CD4-positive, alpha-beta T cell treated with Interleukin-21 for 1 hour (primary cell): ENCODE results near the gene DCTN4.
A peak's percentile ranks its signal among the peaks of the same experiment; 100 is the strongest.
"Not testable (repeated sequence)": the region's sequence is repeated elsewhere in the genome, so short reads cannot be mapped to it uniquely, and the experiment has no call there.

Source experiments
- DNase-seq: peaks from one replicate; pipeline ENCODE4 v3.0.0-alpha.2; 2020

The DCTN4 gene

DNA sequence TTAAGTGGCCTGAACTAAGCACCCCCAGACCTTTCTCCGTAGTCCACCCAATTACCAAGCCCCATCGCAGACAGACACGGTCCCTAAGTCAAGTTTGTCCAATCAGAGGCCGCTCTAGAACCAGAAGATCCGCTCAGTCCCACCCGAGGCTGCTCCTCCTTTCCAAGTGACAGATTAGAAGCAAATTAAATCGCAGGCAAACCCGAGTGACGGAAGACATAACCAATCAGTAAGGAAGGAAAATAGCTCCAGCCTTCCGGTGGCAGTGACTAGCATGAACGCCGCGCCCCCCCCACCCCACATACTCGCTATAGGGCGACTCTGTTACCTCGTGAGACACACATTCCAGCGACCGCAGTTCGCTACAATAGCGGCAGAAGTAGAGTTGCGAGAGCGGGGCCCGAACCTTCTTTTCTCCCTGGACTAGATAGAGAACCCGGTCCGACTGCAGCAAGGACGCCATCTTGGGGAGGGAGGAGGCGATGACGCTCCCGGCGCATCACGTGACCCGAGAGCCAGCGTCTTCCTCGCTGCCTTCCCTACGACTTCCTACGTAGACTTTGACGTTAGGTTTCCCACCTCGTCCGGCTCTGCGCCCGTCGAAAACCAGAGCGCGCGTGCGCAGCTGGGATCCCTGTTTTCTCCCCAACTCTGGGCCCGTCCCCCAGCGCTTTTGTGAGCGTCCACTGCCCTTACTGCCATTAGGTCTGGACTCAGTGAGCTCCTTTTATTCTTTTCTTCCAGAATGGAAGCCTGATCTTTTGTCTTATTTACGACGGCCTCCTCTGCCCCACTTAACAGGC, at the start of gene DCTN4:
DCTN4 (minus strand) TSS at position 487 of the 803 bp plus-strand sequence; CDS start at position 463, 24 bp downstream.
- peak; percentile 97 for DNase-seq

DNA sequence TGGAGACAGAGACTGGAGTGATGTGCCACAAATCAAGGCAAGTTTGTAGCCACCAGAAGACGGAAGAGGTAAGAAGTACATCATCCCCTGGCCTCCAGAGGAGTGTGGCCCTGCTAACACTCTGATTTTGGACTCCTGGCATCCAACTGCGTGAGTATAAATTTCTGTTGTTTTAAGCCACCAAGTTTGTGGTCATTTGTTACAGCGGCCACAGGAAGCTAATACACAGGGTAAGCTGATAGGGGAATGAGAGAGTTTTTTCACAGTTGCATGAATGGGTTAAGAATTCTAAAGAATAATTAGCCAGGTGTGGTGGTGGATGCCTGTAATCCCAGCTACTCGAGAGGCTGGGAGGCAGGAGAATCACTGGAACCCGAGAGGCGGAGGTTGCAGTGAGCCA, 45.6 kb upstream of the DCTN4 start:
- no peak for DNase-seq

DNA sequence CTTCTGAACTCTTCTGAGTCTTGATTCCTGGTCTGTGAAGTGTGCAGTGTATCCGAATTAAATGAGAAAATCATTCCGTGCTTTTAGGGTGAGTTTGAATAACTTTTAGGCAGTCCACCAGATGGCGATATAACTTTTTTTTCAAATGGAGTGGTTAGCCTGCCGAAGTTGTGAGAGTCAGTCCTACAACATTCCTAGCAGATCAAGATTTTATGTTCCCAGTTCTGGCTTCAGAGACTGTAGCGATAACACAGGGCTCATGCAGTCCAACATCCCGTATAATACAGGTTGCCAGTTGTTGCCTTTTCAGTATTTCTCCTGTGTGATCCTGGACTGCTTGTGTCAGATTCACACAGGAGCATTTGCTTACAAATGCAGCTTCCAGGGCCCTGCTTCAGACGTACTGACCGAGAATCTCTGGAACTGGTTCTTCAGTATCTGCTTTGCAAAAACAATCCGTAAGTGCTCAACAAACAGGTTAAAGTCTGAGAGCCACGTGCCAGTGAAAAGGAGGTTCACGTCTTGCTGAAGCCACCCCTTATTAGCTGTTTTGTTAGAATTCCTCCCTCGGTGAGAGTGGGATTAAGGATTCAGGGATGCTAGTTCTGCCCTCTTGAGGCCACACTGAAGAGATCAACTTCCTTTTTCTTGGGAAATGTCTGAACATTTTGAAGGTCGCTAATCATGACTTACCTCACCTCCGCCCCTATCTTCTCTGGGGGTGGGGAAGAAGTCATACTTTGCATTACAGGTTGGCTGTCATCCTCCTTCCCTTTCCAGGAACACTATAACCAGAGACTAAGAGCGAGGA, 42.5 kb upstream of the DCTN4 start:
- peak; percentile 61 for DNase-seq

DNA sequence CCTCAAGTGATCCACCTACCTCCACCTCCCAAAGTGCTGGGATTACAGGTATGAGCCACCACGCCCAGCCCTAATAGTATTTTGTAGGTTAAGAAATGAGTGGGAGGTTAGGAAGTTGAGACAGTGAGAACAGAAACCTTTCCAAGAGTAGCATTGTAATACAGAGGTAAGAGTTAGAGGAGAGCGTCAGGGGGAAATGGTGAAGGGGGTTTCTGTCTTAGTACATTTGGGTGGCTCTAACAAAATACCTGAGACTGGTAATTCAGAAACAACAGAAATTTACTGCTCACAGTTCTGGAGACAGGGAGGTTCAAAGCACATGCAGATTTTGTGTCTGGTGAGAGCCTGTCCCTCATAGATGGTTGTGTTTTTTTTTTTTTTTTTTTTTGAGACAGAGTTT, 38.6 kb upstream of the DCTN4 start:
- DNase-seq = no peak

DNA sequence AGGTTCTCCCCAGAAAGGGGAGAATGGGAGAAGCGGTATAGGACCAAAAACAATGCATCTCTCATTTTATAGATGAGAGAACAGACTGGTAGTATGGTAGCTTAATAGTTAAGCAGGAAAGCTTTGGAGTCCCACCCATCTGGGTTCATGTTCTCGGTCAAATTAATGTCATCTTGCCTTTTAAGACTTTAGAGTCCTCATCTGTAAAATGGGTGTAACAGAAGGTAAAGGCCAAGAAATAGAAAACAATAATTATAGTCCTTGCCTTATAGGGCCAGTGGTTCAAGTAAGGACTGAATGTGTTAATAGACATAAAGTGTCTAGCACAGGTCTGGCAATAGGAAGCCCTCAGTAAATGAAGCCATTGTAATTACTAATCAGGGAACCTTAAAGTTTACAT, 36.1 kb upstream of the DCTN4 start:
- no peak for DNase-seq

DNA sequence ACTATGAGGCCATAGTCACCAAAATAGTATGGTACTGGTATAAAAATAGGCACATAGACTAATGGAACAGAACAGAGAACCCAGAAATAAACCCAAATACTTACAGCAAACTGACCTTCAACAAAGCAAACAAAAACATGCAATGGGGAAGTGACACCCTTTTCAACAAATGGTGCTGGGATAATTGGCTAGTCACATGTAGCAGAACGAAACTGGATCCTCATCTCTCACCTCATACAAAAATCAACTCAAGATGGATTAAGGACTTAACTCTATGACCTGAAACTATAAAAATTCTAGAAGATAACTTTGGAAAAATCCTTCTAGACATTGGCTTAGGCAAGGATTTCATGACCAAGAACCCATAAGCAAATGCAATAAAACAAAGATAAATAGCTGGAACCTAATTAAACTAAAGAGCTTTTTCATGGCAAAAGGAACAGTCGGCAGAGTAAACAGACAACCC, 34.6 kb upstream of the DCTN4 start:
- DNase-seq = not testable (repeated sequence)

DNA sequence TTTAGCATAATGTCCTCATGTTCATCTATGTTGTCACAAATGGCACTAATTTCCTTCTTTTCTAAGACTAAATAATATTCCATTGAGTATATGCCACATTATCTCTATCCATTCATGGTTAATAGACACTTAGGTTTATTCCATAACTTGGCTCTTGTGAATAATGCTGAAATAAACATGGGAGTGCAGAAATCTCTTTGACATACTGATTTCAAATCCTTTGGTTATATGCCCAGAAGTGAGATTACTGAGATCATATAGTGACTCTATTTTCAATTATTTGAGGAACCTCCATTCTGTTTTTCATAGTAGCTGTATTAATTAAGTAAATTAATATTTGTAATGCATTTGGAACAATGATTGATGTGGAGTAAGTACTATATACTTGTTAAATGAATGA, 32.7 kb upstream of the DCTN4 start:
- DNase-seq = no peak

DNA sequence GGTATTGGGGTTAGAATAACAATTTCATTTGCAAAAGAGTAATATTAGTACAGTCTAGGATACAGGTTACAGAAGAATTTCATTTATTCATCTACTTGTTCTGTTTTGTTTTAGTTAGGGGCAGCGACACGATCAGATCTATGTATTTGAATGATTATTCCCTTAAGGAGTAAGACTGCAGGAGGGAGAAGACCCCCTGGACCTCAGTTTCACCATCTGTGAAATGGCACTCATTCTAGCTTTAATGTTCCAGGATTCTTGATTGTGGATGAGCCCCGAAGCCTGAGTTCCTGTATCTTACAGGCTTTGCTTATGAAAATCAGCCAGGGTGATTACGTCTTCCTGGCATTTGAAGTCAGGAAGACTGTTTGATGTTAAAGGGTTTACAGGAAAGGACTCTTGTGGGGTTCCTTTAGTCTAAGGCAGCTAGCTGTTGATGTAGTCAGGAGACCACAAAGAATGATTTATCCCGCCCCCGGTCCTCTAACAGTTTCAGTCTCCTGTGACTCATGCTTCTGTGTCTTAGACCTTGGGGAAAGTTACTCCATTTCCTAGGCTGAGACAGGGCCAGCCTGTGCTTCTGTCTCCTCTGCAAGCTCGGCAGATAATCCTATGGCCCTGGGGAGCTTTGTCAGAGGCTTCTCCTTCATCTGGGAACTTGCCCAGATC, 31.3 kb upstream of the DCTN4 start:
- DNase-seq = peak; percentile 60

DNA sequence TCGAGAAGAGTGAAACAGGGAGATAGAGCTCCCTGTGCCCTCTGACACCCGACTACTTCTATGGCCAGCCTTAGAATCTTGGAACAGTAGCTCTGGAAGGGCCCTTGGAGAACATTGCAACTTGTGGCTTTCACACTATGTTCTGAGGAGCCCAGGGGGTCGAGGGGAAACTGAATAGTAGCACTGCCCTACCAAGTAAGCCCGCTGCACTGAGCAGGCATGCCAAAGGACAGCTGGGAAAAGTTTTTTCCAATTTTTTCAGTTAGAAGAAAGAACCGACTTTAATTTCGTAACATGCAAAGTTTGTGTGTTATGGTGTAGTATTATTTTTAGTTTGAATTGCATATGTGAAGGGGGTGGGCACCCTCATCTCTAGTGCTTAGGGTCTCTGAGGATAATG, 30.6 kb upstream of the DCTN4 start:
- DNase-seq = no peak

DNA sequence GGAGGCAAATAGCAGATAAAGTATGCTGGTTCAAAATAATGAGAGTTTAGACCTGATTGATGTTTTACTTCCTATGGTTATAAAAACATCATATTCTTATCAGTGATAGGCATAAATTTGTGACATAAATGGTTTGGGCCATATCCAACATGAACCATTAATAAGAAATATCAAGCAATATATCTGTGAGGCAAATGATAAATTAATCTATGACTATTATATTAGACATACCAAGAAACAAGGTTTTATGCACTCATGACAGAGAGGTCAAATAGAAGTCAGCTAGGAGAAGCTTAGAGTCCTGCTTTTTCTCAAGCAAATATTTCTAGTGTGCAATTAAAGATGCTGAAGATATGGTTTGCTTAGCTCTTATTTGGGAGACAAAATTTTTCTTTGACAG, 30.2 kb upstream of the DCTN4 start:
- no peak for DNase-seq

DNA sequence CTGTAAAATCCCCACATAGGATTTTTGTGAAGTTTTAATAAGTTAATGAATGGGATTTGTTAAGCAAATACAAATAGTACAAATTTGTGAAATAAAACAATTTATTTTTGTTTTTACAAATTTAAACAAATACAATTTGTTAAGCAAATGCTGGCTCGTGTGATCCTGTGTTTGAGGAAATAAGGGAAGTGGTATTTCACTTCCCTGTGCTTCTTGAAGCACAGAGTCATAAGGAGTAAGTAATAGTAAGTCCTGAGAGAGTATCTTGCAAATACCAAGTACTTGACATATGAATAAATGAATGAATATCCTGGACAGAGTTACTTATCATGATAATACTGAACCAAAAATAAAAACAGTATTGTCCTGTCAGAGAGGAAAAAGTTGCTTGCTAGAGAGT, 28.8 kb upstream of the DCTN4 start:
- DNase-seq = no peak

DNA sequence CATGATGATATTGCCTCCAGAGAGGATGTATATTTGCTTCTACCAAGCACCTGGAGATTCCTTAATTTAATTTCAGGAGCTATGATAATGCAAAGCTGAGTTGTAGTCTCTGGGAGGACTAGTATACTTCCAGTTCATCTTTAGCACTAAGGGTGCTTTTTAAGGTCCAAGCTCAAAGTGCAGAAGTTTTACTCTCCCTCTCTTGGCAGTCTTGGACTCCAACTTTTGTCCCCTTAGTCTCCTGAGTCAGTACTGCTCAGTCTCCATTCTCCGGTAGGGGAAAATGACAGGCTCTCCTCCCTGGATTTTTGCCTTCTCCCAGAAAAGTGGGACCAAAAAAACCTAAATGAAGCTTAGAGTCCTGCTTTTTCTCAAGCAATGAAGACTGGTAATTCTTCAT, 28.1 kb upstream of the DCTN4 start:
- no peak for DNase-seq

DNA sequence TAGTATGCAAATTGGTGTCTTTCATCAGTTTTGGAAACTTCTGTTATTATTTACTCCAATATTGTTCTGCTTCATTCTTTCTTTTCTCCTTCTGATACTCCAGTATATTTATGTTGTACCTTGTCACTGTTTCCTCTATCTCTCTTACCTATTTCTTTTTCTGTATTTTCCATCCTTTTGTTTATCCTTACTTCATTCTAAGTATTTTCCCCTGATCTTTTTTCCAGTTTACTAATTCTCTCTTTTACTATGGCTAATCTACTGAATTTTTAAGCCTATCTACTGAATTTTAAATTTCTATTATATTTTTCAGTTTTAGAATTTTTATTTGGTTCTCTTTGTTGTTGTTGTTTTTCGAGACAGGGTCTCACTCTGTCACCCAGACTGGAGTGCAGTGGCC, 27.1 kb upstream of the DCTN4 start:
- no peak for DNase-seq

DNA sequence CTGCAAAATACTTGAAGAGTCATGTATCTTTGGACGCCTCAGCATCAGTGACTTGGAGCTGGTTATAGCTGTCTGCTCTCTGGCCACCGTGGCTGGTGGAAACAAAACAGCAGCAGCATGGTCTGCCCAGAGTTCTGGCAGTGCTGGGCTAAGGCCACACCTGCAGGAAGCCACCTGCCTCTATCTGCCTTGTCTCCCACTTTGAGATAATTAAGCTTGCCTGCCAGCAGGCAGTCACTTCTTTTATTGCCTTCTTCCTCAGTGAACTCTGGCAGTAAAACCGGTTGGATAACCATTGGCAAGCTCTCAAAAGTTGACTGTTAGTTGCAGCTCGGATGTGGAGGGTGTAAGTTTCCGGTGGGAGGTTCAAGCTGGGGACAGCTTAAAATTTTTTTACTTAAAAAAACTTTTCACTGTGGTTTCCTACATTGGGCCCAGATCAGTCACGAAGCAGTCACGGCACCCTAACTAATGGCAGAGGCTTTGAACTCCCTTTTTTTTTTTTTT, 24.7 kb upstream of the DCTN4 start:
- peak; percentile 81 for DNase-seq

DNA sequence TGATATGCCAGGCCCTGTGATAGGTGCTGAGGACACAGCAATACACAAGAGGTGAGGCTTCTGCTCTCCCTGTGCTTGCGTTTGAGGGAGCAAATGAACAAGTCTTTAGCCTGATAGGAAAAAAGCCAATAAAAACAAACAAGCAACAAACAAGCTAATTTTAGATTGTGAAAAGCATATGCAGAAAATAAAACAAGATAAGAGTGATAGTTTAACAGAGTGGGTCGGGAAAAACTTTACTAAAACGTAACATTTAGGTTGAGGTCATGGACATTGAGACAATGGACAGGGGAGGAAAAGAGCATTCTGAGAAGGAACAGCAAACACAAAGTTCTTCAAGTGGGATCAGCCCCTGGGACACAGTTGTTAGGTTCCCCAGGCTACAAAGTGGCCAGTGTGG, 24.0 kb upstream of the DCTN4 start:
- no peak for DNase-seq

DNA sequence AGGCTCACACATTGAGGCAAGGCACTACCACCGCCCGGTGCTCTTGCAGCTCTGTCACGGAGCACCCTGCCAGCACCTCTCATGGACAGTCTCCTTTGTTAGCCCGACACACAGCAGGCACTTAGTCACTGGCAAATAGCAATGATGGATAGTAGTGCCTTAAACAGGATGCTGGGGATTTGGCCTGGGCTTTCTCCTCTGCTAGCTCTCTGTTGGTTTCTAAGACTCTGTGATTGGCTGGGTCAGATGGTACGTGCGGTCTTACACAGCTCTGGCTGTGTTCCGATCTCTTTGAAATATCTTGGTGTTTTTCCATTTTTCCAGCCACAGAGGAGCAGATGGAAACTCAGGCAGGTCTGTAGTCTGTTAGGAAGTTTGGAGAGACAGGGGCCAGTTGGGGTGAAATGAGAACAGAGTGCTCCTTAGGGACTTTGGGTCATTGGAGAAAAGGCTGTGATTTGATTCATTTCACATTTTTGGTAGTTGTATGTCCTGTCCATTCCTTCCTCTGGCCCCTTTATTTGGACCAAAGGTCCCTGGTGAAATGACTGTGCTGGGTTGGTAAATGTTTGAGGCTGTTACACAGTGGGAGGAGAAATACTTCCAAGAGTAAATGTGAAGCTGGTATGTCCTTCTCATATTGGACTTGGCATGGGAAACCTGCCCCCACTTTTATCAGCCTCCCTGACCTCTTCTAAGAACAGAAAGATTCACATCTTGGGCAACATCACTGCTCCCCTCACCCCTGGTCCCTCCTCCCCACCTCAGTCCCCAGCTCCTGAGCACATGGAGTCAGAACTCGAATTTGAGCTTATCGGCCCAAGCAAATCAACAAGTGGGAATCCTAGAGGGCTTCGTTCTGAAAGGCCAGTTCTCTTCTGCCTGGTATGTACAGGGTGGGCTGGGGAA, 23.1 kb upstream of the DCTN4 start:
- no peak for DNase-seq

DNA sequence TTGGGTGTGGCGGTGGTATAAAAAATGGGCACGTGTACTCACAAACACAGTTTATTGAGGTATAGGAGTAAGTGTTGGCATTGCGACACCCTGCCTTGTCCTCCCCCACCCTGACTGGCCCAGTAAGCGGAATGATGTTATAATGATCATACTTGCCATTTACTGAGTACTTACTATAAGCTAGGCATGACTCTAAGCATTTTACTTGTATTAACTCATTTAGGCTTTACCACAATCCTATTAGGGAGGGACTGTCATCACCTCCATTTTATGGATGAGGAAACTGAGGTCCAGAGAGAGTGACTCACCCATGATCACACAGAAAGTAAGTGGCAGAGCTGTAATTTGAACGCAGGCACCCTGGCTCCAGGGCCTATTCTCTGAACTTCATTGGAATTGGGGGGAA, 22.0 kb upstream of the DCTN4 start:
- no peak for DNase-seq

DNA sequence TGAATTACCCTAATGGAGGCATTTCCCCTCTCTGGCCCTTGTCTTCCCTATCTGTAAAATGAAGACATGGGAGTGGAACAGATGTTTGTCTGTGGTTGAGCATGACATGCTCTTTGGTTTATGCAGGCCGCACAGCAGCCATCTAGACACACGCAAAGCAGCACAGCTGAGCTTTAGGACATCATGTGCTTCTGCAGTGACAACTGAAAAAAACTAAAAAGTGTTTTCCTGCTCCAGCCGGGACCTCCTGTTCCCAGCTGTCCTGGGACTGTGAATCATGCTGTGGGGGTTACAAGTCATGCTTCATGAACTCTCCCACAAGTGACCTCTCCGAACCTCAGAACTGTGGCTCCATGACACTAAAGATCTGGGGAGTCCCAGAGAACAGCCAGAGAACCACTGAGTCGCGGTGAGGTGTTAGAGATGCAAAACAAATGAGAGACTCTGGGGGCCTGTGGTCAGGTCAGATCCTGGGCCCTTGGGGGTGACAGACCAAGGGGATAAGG, 21.4 kb upstream of the DCTN4 start:
- no peak for DNase-seq

DNA sequence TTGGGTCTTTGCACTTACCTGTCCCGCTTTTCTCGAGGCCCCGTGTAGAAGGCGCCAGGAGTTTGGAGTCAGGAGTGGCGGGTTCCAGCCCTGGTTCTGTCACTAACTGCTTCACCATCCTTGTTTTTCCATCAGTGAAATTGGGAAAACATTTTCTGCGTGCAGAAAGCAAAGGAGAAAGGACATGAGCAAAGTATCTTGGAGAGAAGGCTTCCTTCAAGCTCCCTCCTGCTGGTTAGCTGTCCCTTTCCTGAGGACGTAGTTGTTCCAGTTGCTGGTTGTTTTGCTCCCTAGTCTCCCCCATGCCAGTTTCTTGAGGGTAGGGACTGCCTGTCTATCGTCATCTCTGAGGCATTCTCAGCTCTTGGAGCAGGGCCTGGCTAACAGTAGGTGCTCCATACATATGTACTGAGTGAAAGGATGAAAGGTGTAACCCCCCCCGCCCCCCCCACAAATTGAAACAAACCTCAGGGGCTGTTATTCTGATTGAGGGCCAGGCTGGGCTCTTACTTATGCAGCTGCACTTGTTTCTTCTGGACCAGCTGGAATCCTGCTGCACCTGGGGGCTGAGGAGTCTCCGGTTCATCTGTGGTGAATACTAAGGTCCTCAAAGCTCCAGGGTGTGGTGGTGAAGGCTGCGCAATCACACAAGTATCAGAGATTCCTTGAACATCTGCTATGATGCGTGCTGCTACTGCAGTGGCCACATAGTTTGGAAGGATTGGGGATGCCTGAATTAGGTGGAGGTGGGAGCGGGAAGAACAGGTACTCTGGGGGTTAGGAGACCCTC, 20.8 kb upstream of the DCTN4 start:
- DNase-seq = no peak

DNA sequence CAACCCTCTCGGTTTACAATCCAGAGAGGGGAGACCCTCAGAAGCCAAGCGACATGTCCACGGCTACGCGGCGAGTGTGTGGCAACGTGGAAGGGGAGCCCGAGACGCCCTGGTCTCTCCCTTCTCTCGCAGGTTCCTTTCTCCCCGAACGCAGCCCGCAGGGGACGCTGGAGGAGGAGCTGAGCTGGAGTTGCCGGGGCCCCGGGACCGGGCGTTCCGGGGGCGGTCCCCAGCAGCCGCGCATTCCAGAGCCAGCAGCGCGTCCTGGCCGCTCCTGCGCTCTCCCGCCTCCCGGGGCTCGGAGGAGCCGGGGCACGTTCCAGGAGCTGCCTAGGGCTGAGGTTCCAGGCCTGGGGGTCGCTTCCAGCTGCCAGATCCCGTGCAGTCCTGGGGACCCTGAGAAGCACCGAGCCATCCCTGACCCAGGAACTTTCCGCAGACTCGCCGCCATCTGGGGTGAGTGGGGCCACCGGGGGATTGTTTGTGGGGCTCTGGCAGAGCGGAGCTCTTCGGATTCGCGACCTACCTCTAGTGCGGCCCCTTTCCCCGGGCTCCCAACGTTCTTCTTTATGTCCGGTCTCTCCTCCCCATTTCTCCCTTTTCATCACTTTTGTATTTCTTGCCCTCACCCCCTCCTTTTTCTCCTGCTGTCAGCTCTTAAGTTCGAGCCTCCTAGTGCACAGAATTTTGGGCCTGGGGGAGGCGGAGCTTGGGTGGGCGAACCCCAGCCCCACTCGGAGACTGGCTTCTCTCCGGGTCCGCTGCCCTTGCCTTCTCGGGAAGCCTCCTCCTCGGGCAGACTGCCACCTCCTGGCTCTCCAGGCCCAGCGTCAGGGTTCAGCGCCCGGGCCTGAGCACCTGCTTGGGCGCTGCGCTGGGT, 19.9 kb upstream of the DCTN4 start, which contains the start of gene SMIM3:
SMIM3 (plus strand) TSS at position 241 of the 880 bp plus-strand sequence. CDS start 16,684 bp downstream, outside the sequence.
- peak; percentile 73 for DNase-seq
